Measurements from ENCODE around the gene TAGAP.

DNA sequence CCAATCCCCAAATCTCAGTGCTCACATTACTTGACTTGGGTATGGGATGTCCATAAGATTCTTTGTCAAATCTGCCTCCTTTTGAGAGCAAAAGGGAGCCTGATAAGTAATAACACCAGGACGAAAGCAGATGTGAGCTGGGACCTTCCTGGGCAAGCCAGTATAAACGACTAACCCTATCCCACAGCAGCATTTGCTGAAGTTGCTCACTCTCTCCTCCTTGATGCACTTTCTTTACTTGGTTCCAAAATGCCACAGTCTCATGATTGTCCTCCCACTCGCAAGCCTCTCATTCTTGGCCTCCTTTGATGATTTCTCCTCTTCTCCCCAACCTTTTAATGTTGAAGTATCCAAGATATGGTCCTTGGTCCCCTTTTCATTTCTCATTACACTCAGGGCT is 44.7 kb upstream of the TAGAP start:
- TF ChIP-seq, protein P1, sequence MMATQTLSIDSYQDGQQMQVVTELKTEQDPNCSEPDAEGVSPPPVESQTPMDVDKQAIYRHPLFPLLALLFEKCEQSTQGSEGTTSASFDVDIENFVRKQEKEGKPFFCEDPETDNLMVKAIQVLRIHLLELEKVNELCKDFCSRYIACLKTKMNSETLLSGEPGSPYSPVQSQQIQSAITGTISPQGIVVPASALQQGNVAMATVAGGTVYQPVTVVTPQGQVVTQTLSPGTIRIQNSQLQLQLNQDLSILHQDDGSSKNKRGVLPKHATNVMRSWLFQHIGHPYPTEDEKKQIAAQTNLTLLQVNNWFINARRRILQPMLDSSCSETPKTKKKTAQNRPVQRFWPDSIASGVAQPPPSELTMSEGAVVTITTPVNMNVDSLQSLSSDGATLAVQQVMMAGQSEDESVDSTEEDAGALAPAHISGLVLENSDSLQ (IDR thresholded peaks at IDR 0.05) = no peak
- TF ChIP-seq ELF4 (IDR thresholded peaks at IDR 0.05) (no peak), FOXM1 (IDR thresholded peaks at IDR 0.05; ENCODE audit: borderline replicate concordance) (no peak)

All from HEK293T (cell line).